ENCODE data around the gene LRGUK. TPM values are rescaled to one million over a fixed set of nuclear protein-coding genes. Genes with fewer than 3 reads are reported as not detected.
"Not testable (repeated sequence)": the region's sequence is repeated elsewhere in the genome, so short reads cannot be mapped to it uniquely, and the experiment has no call there.

LRGUK gene
- total RNA-seq, 1 donor from 2014 or later, result 1.6 TPM

GRCh38 chr7:134187893-134188292 is 60.8 kb downstream of the LRGUK start:
- no peak for DNase-seq

GRCh38 chr7:134188311-134188710 is 61.2 kb downstream of the LRGUK start:
- DNase-seq, result no peak

- no peak for DNase-seq
These were observed 62.4 kb downstream of the LRGUK start for GRCh38 chr7:134189559-134189958.

DNA sequence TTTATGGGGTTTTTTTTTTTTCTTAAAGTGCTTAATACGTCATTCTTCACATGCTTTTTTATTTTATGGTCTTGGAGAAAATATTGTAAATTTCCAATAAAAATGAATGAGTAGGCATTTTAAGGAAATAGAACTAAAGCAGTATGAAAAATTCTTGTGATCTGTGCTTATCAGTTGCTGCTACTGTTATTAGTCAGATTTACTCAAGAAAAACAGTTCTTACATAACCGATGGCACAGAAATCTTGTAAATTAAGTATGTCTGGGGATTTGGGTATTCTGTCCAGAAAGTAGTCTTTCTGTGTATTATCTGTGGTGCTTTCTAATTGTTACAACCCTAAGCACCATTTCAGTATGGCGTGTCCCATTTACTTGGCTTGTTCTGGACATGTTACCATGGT is 64.7 kb downstream of the LRGUK start:
- no peak for DNase-seq

DNA sequence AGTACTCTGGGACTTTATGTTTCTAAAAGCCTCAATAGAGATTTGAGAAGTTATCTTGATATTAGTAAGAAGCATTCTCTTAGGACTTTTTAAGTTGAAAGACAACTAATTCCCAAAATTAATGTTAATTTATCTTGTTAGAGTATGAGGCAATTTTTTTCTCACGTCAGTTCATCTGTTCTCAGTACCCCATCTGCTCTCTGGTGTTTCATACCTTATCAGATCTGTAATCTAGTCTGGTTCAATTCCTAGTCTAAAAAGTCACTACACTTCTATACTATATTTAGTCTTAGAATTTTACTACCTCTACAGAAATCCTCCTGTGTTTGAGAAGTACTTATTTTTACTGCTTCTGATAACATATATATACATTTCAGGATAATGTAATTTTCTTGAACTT is 66.1 kb downstream of the LRGUK start:
- no peak for DNase-seq

DNA sequence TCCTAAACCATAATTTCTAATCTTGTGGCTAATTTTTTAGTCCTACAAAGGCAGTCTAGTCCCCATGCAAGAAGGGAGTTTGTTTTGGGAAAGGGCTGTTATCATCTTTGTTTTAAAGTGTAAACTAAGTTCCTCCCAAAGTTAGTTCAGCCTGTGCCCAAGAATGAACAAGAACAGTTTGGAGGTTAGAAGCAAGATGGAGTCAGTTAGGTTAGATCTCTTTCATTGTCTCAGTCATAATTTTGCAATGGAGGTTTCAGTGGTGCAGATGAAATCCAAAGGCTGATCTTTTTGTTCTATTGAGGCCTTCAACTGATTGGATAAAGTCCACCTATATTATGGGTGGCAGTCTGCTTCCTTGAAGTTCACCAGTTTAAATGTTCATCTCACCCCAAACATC is 68.1 kb downstream of the LRGUK start:
- DNase-seq, result no peak

- DNase-seq, result no peak
These were observed 69.3 kb downstream of the LRGUK start for GRCh38 chr7:134196439-134196838.

DNA sequence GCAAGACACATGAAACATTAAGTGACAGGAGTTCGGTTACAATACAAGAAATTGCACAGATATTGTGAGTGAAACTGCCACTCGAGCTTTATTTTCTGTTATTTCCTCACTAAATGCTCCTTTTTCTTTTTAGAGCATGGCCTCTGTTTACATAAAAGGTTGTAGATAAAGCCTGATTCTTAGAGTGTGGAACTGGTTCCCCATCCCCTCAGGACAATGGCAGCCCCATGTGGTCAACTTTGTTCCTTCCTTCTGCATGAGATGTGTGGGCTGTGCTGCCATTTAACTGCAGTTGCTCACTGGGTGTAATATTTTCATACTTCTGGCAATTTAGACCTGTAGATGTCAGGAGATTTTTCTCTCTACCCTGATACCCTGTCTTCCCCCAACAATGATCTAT is 70.2 kb downstream of the LRGUK start:
- no peak for DNase-seq

DNA sequence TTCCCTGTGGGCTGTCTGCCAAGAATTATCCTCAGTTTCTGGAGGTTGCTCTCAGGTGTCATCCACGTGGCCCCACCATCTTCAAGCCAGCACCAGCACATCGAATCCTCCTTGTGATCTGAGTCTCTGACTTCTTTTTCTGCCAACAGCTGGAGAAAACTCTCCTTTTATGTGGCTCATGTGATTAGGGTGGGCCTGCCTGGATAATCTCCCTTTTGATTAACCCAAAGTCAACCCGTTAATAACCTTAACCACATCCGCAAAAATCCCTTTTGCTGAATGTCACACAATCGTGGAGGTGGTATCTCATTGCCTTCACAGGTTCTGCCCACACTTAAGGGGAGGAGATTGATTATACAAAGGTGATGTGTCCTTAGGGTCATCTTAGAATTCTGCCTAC is 73.8 kb downstream of the LRGUK start:
- DNase-seq, result no peak

GRCh38 chr7:134201569-134202261 is 74.6 kb downstream of the LRGUK start:
- no peak for DNase-seq

- no peak for DNase-seq
These were observed 76.2 kb downstream of the LRGUK start for GRCh38 chr7:134203186-134203889.

GRCh38 chr7:134209322-134210015 is 82.3 kb downstream of the LRGUK start:
- no peak for DNase-seq

DNA sequence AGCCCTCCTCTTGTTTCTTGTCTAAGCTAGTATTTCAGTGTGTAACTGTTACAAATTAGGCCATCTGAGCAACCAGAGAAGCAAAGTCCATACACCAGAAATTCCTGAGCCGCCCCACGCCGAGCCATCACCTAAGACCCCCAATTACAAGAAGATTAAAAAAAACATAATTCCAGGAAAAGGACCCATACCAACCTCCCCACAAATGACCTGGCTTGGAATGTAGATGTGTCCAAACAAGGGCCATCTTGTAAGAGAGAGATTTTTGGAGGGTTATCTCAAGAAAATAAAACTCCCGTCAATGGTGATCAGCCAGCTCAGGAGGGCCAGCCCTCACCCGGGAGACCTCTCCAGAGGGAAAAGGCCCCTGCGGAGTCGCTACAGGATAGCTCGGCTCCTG is 83.1 kb downstream of the LRGUK start:
- DNase-seq, result no peak

DNA sequence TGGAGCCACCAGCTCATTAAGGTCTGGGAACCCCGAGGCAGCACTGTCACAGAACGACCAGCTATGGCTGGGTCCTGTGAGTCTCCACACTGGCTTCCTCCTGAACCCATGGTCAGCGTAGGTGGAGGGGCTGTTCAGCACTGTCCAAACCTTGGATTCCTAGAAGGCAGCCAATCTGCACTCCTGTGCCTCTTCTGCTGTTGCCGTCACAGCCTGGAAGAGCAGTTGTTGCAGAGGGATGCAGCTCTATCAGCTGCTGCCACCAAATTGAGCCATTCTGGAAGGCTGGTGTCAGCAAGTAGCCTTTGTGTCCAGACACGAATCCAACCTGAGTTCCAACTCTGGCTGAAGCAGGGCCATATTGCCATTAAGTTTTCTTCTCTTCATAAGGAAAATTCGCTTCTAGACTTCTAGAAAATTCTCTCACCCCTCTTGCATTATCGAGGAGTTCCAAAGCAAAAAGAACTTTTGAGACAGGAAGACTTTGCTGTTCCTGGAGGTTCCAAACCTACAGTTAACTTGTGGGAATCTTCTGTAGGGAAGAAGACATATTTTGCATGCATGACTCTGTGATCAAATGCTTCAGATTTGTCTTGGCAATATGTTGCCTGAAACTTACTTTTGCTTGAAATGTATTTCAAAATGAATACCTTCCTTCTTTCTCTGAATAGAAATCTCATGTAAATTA is 84.0 kb downstream of the LRGUK start:
- DNase-seq, result no peak

GRCh38 chr7:134211817-134212216 is 84.7 kb downstream of the LRGUK start:
- no peak for DNase-seq

- DNase-seq, result no peak
These were observed 85.7 kb downstream of the LRGUK start for GRCh38 chr7:134212576-134213546.

GRCh38 chr7:134220236-134220635 is 93.1 kb downstream of the LRGUK start:
- DNase-seq, result no peak

DNA sequence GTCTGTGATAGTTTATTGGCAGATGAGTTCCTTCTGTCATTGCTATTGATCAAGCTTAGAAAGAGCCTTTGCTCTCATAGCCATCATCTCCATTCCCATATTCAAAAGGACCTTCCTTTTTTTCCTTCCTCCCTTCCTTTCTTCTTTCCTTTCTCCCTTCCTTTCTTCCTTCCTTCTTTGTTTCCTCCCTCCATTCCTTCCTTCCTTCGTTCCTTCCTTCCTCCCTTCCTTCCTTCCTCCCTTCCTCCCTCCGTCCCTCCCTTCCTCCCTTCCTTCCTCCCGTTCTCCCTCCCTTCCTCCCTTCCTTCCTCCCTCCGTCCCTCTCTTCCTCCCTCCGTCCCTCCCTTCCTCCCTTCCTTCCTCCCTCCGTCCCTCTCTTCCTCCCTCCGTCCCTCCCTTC is 104.2 kb downstream of the LRGUK start:
- not testable (repeated sequence) for DNase-seq

- DNase-seq, result no peak
These were observed 107.1 kb downstream of the LRGUK start for GRCh38 chr7:134234216-134234615.

GRCh38 chr7:134245253-134245652 is 118.1 kb downstream of the LRGUK start:
- no peak for DNase-seq

GRCh38 chr7:134246347-134246746 is 119.2 kb downstream of the LRGUK start:
- no peak for DNase-seq

DNA sequence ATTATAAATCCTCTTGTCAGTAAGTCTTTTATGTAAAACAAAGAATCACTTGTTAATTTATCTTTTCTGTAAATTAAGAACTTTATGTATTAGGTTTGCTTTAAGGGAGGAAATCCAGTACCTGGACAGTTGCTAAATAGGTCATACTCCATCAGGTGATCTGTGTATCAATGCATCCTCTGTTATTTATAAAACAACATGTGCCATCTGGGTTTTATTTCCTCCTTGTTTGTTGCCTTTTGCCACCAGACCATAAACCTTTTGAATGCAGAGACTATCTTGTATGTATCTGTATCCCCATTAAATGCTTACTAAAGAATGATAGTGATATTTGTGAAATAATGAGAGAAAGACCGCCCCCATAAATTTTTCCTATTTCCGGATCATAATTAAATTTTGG is 119.6 kb downstream of the LRGUK start:
- DNase-seq, result no peak
